Epithelial cell of prostate (primary cell): ENCODE data around the gene ATG16L1.
"Not testable (repeated sequence)": the region's sequence is repeated elsewhere in the genome, so short reads cannot be mapped to it uniquely, and the experiment has no call there.

Source experiments
- DNase-seq: peaks from one replicate; pipeline ENCODE4 v3.0.0-alpha.2; 2011; ENCODE audit warnings: low read depth, low spot score
- H3K27ac ChIP-seq: fragments of 450-650 bp; 2 replicates; pipeline ENCODE4 v1.5.1; 2017; ENCODE audit warnings: mild to moderate bottlenecking

The ATG16L1 gene

GRCh38 chr2:233323851-233324250 is 72.4 kb downstream of the ATG16L1 start:
- H3K27ac ChIP-seq = no peak overlapping the region
- DNase-seq = no peak

GRCh38 chr2:233325256-233325655 is 73.8 kb downstream of the ATG16L1 start:
- H3K27ac ChIP-seq = no peak overlapping the region
- no peak for DNase-seq

- H3K27ac ChIP-seq = no peak overlapping the region
- DNase-seq = no peak
Measured at GRCh38 chr2:233325814-233326213, 74.3 kb downstream of the ATG16L1 start.

GRCh38 chr2:233326500-233326899 is 75.0 kb downstream of the ATG16L1 start:
- no peak overlapping the region for H3K27ac ChIP-seq
- DNase-seq = no peak

- no peak overlapping the region for H3K27ac ChIP-seq
- DNase-seq = no peak
Measured at GRCh38 chr2:233328922-233329321, 77.4 kb downstream of the ATG16L1 start.

- DNase-seq = no peak
- no peak overlapping the region for H3K27ac ChIP-seq
Measured at GRCh38 chr2:233329489-233330135, 78.1 kb downstream of the ATG16L1 start.

GRCh38 chr2:233331536-233331935 is 80.1 kb downstream of the ATG16L1 start:
- no peak for DNase-seq
- H3K27ac ChIP-seq = no peak overlapping the region

GRCh38 chr2:233332125-233332524 is 80.7 kb downstream of the ATG16L1 start:
- no peak for DNase-seq
- H3K27ac ChIP-seq = no peak overlapping the region

GRCh38 chr2:233334915-233335314 is 83.4 kb downstream of the ATG16L1 start:
- no peak overlapping the region for H3K27ac ChIP-seq
- DNase-seq = no peak

GRCh38 chr2:233336091-233336490 is 84.6 kb downstream of the ATG16L1 start:
- not testable (repeated sequence) for DNase-seq, H3K27ac ChIP-seq

GRCh38 chr2:233336541-233336940 is 85.1 kb downstream of the ATG16L1 start:
- DNase-seq = no peak
- H3K27ac ChIP-seq = no peak overlapping the region

- no peak for DNase-seq
- H3K27ac ChIP-seq = no peak overlapping the region
Measured at GRCh38 chr2:233338046-233338445, 86.6 kb downstream of the ATG16L1 start.

- DNase-seq = no peak
- H3K27ac ChIP-seq = no peak overlapping the region
Measured at GRCh38 chr2:233338812-233339368, 87.4 kb downstream of the ATG16L1 start.

GRCh38 chr2:233339427-233339826 is 88.0 kb downstream of the ATG16L1 start:
- no peak for DNase-seq
- no peak overlapping the region for H3K27ac ChIP-seq

- no peak overlapping the region for H3K27ac ChIP-seq
- DNase-seq = no peak
Measured at GRCh38 chr2:233341296-233341695, 89.8 kb downstream of the ATG16L1 start.

GRCh38 chr2:233342301-233342700 is 90.8 kb downstream of the ATG16L1 start:
- DNase-seq = no peak
- H3K27ac ChIP-seq = no peak overlapping the region

GRCh38 chr2:233343171-233343705 is 91.8 kb downstream of the ATG16L1 start:
- DNase-seq = no peak

More at GRCh38 chr2:233343171-233343705, 91.8 kb downstream of the ATG16L1 start:
- no peak overlapping the region for H3K27ac ChIP-seq
